MM.1S (cell line): ENCODE measurements around the gene ABCD1.

Experiments used
- CTCF ChIP-seq: fragments of 300-600 bp; sonication (generic); IDR thresholded peaks from 2 replicates; pipeline ENCODE4 v1.5.1; 2016; ENCODE audit warnings: antibody characterized with exemption, low read length, mixed read lengths
- EZH2 ChIP-seq: fragments of 300-600 bp; sonication (generic); optimal IDR thresholded peaks from 2 replicates; pipeline ENCODE3; 2017; ENCODE audit warnings: low read depth, mild to moderate bottlenecking, antibody characterized with exemption, low read length, mixed read lengths

DNA sequence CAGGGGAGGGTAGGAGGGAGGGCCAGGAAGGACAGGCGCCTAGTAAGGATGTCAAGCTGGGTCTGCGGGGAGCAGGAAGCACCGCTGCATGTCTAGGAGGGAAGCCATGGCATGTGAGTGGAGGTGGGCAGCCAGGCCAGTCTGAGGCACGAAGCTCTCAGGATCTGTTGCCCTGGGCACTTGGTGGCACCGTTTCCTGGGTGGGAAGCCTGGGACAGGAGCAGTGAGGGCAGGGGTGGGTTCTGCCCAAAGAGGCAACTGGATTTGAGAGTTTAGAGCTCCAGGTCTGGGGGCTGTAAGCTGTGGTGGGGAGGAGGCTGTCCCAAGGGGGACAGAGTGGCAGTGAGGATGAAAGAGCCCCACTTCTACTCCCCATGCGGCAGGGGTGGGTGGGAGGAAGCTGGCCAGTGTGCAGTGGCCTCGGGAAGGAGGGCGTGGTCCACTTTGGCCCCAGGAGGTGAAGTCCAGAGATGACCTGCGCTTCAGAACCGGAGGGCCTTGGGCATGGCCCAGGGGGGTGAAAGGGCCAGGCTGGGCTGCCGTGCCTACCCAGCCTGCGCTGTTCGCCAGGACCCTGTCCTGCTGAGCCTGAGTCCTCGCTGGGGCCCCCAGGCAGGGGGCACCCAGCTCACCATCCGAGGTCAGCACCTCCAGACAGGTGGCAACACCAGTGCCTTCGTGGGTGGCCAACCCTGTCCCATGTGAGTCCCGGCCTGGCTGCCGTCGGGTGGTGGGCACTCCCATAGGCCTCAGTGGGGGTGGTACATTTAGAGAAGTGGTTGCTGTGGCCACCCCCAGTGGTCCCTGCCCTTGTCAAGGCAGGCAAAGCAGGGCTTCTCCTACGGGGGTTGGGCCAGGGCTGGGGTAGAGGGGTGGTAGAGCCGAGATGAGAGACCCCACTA, 47.9 kb downstream of the ABCD1 start:
- TF ChIP-seq CTCF (no peak), EZH2 (no peak)
